ENCODE data around the gene NEGR1.

- TF ChIP-seq, protein P1, sequence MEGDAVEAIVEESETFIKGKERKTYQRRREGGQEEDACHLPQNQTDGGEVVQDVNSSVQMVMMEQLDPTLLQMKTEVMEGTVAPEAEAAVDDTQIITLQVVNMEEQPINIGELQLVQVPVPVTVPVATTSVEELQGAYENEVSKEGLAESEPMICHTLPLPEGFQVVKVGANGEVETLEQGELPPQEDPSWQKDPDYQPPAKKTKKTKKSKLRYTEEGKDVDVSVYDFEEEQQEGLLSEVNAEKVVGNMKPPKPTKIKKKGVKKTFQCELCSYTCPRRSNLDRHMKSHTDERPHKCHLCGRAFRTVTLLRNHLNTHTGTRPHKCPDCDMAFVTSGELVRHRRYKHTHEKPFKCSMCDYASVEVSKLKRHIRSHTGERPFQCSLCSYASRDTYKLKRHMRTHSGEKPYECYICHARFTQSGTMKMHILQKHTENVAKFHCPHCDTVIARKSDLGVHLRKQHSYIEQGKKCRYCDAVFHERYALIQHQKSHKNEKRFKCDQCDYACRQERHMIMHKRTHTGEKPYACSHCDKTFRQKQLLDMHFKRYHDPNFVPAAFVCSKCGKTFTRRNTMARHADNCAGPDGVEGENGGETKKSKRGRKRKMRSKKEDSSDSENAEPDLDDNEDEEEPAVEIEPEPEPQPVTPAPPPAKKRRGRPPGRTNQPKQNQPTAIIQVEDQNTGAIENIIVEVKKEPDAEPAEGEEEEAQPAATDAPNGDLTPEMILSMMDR (IDR thresholded peaks at IDR 0.05): no peak
- no peak for TF ChIP-seq POLR2A (IDR thresholded peaks at IDR 0.05)
Measured at GRCh38 chr1:71640998-71641397, 641.3 kb downstream of the NEGR1 start.

Data from transverse colon (tissue), 3 donors.